VCaP (cell line): ENCODE results near the gene DOCK4.

ENCODE experiments used
- H3K27ac ChIP-seq: fragments of 450-650 bp; 2 replicates; pipeline ENCODE4 v1.5.1; 2017
- TF ChIP-seq, protein P1 (sequence below): fragments of 450-650 bp; conservative IDR thresholded peaks from 2 replicates; pipeline ENCODE4 v1.5.1; 2017; ENCODE audit warnings: mild to moderate bottlenecking, moderate library complexity

The DOCK4 gene

DNA sequence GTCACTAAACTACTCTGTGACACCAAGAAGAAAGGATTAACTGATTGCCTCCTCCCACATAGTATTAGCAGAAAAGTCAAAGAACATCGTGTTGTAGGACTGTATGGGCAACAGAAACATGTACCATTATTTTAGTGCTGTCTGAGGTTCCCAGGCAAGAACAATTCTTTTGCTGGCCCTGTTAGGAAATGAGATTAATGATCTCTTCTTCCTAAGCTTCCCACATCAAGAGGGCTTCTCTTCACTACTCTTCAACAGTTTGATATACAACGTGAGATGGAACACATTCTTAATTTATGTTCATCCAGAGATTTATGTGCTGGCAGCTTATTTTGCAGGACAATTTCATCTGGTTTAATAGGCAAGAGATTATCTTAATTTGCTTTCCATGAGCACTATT is 219.6 kb downstream of the DOCK4 start:
- no peak overlapping the region for H3K27ac ChIP-seq

DNA sequence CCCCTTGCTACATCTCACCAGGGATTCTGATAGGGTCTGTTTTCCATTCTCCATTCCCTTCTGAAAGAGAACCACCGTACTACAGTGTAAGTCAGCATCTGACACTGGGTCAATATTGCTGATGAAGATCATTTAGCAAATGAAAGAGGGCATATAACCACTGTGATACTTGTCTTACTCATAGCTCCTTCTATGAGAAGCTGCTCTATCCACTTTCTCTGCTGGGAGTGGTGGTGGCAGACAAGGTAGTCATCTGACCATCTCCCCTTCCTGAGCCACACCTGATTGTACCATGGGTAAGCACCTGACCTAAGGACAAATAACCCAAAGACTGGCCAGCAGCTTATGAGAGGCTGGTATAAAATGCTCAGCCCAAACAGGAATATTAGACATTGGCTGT is 220.4 kb downstream of the DOCK4 start:
- no peak overlapping the region for H3K27ac ChIP-seq
- TF ChIP-seq, protein P1, sequence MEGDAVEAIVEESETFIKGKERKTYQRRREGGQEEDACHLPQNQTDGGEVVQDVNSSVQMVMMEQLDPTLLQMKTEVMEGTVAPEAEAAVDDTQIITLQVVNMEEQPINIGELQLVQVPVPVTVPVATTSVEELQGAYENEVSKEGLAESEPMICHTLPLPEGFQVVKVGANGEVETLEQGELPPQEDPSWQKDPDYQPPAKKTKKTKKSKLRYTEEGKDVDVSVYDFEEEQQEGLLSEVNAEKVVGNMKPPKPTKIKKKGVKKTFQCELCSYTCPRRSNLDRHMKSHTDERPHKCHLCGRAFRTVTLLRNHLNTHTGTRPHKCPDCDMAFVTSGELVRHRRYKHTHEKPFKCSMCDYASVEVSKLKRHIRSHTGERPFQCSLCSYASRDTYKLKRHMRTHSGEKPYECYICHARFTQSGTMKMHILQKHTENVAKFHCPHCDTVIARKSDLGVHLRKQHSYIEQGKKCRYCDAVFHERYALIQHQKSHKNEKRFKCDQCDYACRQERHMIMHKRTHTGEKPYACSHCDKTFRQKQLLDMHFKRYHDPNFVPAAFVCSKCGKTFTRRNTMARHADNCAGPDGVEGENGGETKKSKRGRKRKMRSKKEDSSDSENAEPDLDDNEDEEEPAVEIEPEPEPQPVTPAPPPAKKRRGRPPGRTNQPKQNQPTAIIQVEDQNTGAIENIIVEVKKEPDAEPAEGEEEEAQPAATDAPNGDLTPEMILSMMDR, result no peak

More for the DNA sequence above, 219.6 kb downstream of the DOCK4 start:
- TF ChIP-seq, protein P1, result no peak

DNA sequence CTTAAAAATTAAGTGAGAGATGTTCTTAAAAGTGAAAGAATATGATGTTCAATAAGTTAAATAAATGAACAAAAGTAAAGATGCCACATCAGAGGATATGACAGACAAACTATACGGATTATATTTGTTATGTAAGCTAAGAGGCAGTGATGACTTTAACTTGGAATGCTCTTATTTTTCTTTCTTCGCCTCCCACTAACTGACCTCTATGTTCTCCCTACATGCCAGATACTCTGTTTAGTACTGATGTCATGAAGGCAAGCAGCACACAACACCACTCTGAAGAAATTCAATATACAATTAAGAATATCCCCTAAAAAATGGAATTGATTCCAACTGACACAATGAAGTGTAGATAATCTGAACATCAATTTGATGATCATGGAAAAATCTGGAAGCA is 223.4 kb downstream of the DOCK4 start:
- H3K27ac ChIP-seq, result no peak overlapping the region
- TF ChIP-seq, protein P1, result no peak

DNA sequence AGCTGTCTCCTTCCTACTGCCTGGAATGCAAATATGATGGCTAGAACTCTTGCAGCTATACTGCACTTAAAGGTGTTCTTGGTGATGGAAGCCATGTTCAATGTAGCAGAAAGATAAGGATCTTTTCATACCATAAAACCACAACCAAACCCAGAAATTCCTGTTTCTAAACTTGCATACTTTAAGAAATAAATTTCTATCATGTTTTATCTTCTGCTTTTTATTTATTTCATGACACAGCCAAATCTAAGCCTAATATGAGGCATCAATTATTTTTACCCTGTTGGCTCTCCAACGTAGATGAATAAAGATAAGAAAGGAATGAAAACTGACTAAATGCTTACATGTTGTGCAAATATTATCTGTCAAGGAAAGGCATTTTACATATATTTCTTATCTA is 224.1 kb downstream of the DOCK4 start:
- H3K27ac ChIP-seq, result no peak overlapping the region
- TF ChIP-seq, protein P1, result no peak

DNA sequence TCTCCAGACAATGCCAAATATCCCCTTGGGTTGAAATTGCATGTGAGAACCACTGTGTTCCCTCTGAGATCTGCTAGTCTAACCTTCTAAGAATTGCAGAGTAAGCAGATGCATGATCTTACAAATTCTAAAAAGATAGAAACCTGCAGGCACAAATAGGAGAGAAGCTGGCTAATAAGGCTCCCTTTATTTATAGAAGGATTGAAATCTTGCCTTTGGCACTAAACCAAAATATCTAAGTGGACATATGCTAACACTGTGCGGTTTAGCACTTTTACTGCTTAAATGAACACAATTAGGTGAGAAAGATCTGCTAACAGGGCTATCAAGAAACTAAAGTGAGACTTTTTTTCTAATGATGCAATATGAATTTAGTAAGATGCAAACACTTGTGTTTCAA is 225.5 kb downstream of the DOCK4 start:
- TF ChIP-seq, protein P1, result no peak
- H3K27ac ChIP-seq, result no peak overlapping the region

DNA sequence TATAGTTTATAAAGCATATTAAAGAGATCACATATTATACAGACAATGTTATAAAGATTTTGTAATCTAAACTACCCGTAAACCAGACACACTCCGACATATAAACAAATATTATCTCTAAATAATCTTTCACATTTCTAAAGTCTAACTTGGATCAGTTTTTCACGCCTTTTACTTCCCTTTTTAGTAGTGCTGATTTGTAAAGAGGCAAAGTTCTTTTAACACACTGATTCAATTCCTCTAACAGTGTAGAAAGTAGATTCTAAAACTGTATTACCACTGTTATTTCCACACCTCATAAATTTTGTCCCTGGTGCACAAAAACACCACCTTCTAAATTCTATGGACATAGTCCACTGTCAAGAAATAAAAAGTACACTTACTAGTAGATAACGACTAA is 230.9 kb downstream of the DOCK4 start:
- H3K27ac ChIP-seq, result no peak overlapping the region
- TF ChIP-seq, protein P1, result no peak

DNA sequence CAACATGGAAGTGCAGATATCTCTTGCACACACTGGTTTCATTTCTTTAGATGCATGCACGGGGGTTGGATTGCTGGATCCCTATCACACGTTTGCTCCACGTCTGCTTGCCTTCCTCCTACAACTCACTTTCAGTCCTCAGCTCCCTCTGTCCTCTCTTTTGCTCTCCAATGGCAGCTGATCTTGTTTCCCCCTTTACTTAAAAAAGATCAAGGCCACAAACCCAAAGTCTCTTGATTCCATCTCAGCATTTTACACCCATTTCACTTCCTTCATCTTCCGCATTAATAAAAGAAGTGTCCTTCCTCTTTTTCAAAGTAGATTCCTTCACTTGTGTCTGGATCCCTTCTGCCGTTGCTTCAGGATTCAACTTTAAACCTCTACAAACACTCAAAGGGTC is 245.2 kb downstream of the DOCK4 start:
- TF ChIP-seq, protein P1, result no peak

DNA sequence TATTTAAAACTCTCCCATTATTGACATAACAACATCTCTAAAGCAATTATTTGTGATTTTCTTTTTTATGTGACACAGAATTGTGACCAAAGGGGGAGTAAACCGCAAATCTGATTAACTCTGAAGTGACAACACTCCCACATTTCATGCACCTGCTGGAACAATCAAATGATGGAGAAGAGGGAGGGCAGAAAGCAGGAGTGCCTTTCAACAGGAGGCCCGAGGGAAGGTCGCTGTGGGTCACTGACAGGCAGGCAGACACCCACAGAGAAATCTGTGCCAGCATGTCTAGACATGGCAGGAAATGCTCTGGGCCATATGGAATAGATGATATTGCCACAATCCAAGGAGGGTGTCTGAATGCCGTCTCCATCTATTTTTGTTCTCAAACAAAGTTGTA is 247.3 kb downstream of the DOCK4 start:
- H3K27ac ChIP-seq, result no peak overlapping the region
- TF ChIP-seq, protein P1, result no peak

More for the DNA sequence above, 245.2 kb downstream of the DOCK4 start:
- no peak overlapping the region for H3K27ac ChIP-seq
